ENCODE data around the gene APBA2. TPM values are rescaled to one million over a fixed set of nuclear protein-coding genes. Genes with fewer than 3 reads are reported as not detected.

The APBA2 gene
- total RNA-seq, 4 donors from 2014 or later = 7.2 to 33.8 (median 8.8) TPM

- DNase-seq = peak in 1 of 3 donors; percentile 33
- TF ChIP-seq CTCF (IDR thresholded peaks at IDR 0.05) (no peak), POLR2A (IDR thresholded peaks at IDR 0.05) (no peak)
- H3K4me3 ChIP-seq = no peak overlapping the region
- no peaks in the 10 kb centered on the region for H3K36me3 ChIP-seq
- no peaks in the 10 kb centered on the region for H3K9me3 ChIP-seq
- no peaks in the 10 kb centered on the region for H3K27me3 ChIP-seq
- no peaks in the 10 kb centered on the region for H3K4me1 ChIP-seq
- H3K27ac ChIP-seq = no peak overlapping the region
Measured at GRCh38 chr15:29133321-29133720, 247.5 kb downstream of the APBA2 start.

GRCh38 chr15:29133791-29134190 is 248.0 kb downstream of the APBA2 start:
- H3K9me3 ChIP-seq = no peaks in the 10 kb centered on the region
- H3K4me3 ChIP-seq = no peak overlapping the region
- no peaks in the 10 kb centered on the region for H3K27me3 ChIP-seq
- no peaks in the 10 kb centered on the region for H3K36me3 ChIP-seq
- H3K27ac ChIP-seq = no peak overlapping the region
- H3K4me1 ChIP-seq = no peaks in the 10 kb centered on the region
- peak in 1 of 3 donors; percentile 17 for DNase-seq
- no peak for TF ChIP-seq POLR2A (IDR thresholded peaks at IDR 0.05)
- no peak for TF ChIP-seq CTCF (IDR thresholded peaks at IDR 0.05)

- DNase-seq = peak in 2 of 3 donors; percentile 17 to 33
- Histone ChIP-seq H3K4me3 (no peak overlapping the region), H3K9me3 (no peaks in the 10 kb centered on the region), H3K27me3 (no peaks in the 10 kb centered on the region), H3K4me1 (no peaks in the 10 kb centered on the region), H3K27ac (no peak overlapping the region), H3K36me3 (no peaks in the 10 kb centered on the region)
- TF ChIP-seq CTCF (IDR thresholded peaks at IDR 0.05) (no peak), POLR2A (IDR thresholded peaks at IDR 0.05) (no peak)
Measured at GRCh38 chr15:29134239-29134638, 248.5 kb downstream of the APBA2 start.

- Histone ChIP-seq H3K36me3 (no peaks in the 10 kb centered on the region), H3K4me3 (no peak overlapping the region), H3K9me3 (no peaks in the 10 kb centered on the region), H3K4me1 (peaks cover 0 to 3% (median 0%) of the 10 kb centered on the region in 4 donors), H3K27ac (no peak overlapping the region), H3K27me3 (no peaks in the 10 kb centered on the region)
- TF ChIP-seq CTCF (IDR thresholded peaks at IDR 0.05) (no peak), POLR2A (IDR thresholded peaks at IDR 0.05) (no peak)
- DNase-seq = peak in 1 of 3 donors; percentile 26
Measured at GRCh38 chr15:29134641-29135308, 249.0 kb downstream of the APBA2 start.

GRCh38 chr15:29135309-29135657 is 249.5 kb downstream of the APBA2 start:
- TF ChIP-seq POLR2A (IDR thresholded peaks at IDR 0.05) (no peak), CTCF (IDR thresholded peaks at IDR 0.05) (no peak)
- peak in 1 of 3 donors; percentile 28 for DNase-seq
- Histone ChIP-seq H3K4me1 (peaks cover 0 to 8% (median 0%) of the 10 kb centered on the region in 4 donors), H3K27ac (no peak overlapping the region), H3K27me3 (no peaks in the 10 kb centered on the region), H3K36me3 (no peaks in the 10 kb centered on the region), H3K4me3 (no peak overlapping the region), H3K9me3 (no peaks in the 10 kb centered on the region)
